Upper lobe of left lung (tissue), 4 donors: ENCODE data around the gene GTPBP4.

Experiments used
- CTCF ChIP-seq, 6 experiments: fragments of 450-650 bp in 4 of 6; fragments of 200-600 bp in 2 of 6; sonication (generic) in 2 of 6; IDR thresholded peaks; one replicate each; pipeline ENCODE4 v1.5.1; 2016 to 2019; ENCODE audit warnings: antibody characterized with exemption in 6 of 6
- POLR2AphosphoS5 ChIP-seq, 2 donors: sonication (generic); formaldehyde crosslinking; IDR thresholded peaks; one replicate each; pipeline ENCODE4 v1.5.1; 2017; ENCODE audit warnings: antibody characterized with exemption in 2 of 2

DNA sequence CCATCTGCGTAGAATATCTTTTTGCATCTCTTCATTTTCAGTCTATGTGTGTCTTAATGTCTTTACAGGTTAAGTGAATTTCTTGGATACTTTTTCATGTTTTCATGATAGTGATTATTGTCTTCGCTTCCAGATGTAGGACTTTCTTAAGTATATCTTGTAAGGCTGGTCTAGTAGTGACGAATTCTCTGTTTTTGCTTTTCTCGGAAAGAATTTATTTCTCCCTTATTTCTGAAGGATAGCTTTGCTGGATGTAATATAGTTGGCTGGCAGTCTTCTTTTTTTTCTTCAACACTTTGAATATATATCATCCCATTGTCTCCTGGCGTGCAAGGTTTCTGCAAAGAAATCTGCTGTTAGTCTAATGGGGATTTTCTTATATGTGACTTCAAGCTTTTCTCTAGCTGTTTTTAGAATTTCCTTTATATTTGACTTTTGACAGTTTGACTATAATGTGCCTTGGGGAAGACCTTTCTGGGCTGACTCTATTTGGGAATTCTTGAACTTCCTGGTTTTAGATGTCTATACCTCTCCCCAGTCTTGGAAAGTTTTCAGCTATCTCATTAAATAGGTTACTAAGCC, 14.3 kb downstream of the GTPBP4 start:
- TF ChIP-seq CTCF (IDR thresholded peaks at IDR 0.05): no peak
- no peak for TF ChIP-seq POLR2AphosphoS5 (IDR thresholded peaks at IDR 0.05)
